ENCODE measurements around the gene ZNF552. TPM values are rescaled to one million over a fixed set of nuclear protein-coding genes. Genes with fewer than 3 reads are reported as not detected.
A peak's percentile ranks its signal among the peaks of the same experiment; 100 is the strongest.

The ZNF552 gene
- total and polyA plus RNA-seq, 2 of the 8 experiments (the other 6 are each of a cell fraction or from before 2014, with no cell fraction given): 5.9 to 11.6 TPM

GRCh38 chr19:57800696-57801095 is 14.0 kb downstream of the ZNF552 start:
- H3K4me3 ChIP-seq (ENCODE audit: extremely low read depth in 1 of 4, insufficient read depth in 2 of 4, low read depth in 3 of 4, low read length in 4 of 4): peak overlapping the region in 1 of 4 experiments; percentile 20; a peak in 1 of 8 replicates
- DNase-seq (ENCODE audit: low read depth in 1 of 2, low spot score in 2 of 2) (no peak), FAIRE-seq (no peak)
- H3K4me1 ChIP-seq (replicated peaks in 1 of 4; ENCODE audit: control insufficient read depth in 3 of 4, insufficient read depth in 4 of 4, low read length in 3 of 4): peaks cover 6 to 21% (median 15%) of the 10 kb centered on the region in 4 experiments
- H3K27me3 ChIP-seq (replicated peaks in 1 of 4; ENCODE audit: control insufficient read depth in 3 of 4, extremely low read depth in 1 of 4, insufficient read depth in 3 of 4, low read length in 3 of 4): no peaks in the 10 kb centered on the region
- H3K79me2 ChIP-seq (ENCODE audit: control insufficient read depth in 1 of 2, insufficient read depth in 2 of 2, low read length in 2 of 2): no peaks in the 10 kb centered on the region
- H3K79me1 ChIP-seq (ENCODE audit: low read depth, low read length): no peaks in the 10 kb centered on the region
- no peak overlapping the region for H4K8ac ChIP-seq (ENCODE audit: extremely low read depth, insufficient read depth, low read length)
- H2AK5ac ChIP-seq (ENCODE audit: low read depth, low read length): no peak overlapping the region
- CTCF ChIA-PET (ENCODE audit: partially characterized antibody): interaction anchor here (1.7 to 2.7 kb wide), 2 partner anchors 15 to 19 kb away, joined by 4 to 7 read pairs; no protein-coding TSS in a partner anchor
- 0 out of 2 replicates have a peak overlapping the region, but pooled peaks have one; percentile 40 for H2BK20ac ChIP-seq (ENCODE audit: low read length)
- H2BK120ac ChIP-seq (replicated peaks; ENCODE audit: low read depth, low read length): no peak overlapping the region
- peaks cover 0 to 5% (median under 1%) of the 10 kb centered on the region in 4 experiments; a peak in 3 of 8 replicates for H3K36me3 ChIP-seq (ENCODE audit: control insufficient read depth in 2 of 4, insufficient read depth in 4 of 4, low read length in 3 of 4)
- no peaks in the 10 kb centered on the region for H4K20me1 ChIP-seq (replicated peaks in 1 of 2; ENCODE audit: control insufficient read depth in 1 of 2, insufficient read depth in 2 of 2, low read length in 2 of 2)
- TF ChIP-seq MAX (IDR thresholded peaks at IDR 0.05): no peak
- H3K23me2 ChIP-seq (ENCODE audit: low read depth, low read length): peaks cover 10% of the 10 kb centered on the region; the same call in 1 of the 2 replicates
- H4K91ac ChIP-seq (replicated peaks; ENCODE audit: insufficient read length, low read length): no peak overlapping the region
- H3K4ac ChIP-seq (replicated peaks; ENCODE audit: insufficient read length, low read depth, low read length): peak overlapping the region; percentile 8
- no peak overlapping the region for H3K9ac ChIP-seq (replicated peaks in 1 of 4; ENCODE audit: extremely low read depth in 1 of 4, low read depth in 3 of 4, low read length in 3 of 4)
- H3K4me2 ChIP-seq (ENCODE audit: insufficient read depth in 1 of 2, low read depth in 2 of 2, low read length in 2 of 2): peak overlapping the region; percentile 35 to 38; a peak in 3 of 4 replicates
- H3K9me3 ChIP-seq (ENCODE audit: insufficient read depth in 2 of 2, low read depth in 1 of 2, low read length in 1 of 2): no peaks in the 10 kb centered on the region
- H2BK12ac ChIP-seq (ENCODE audit: low read depth, low read length): peak overlapping the region; percentile 60; the same call in 1 of the 2 replicates
- peak overlapping the region; percentile 1; the same call in 1 of the 2 replicates for H2BK5ac ChIP-seq (ENCODE audit: low read depth, low read length)
- no peak overlapping the region for H3K27ac ChIP-seq (ENCODE audit: low read depth, low read length)
- no peak overlapping the region for H2BK15ac ChIP-seq (ENCODE audit: low read length)
- POLR2A ChIA-PET (ENCODE audit: partially characterized antibody): interaction anchor here (0.6 to 3.4 kb wide), 7 partner anchors 14 to 49 kb away, joined by 3 to 10 read pairs (median 6); partner anchors contain the start of genes ZNF552, ZNF586 and ZNF587
- H4K5ac ChIP-seq (ENCODE audit: insufficient read length, low read depth, low read length): no peak overlapping the region
- H3K23ac ChIP-seq (ENCODE audit: insufficient read length): no peak overlapping the region
- H3K18ac ChIP-seq (ENCODE audit: extremely low read depth, low read length): no peak overlapping the region
- 81% methylated on average over 5 of the region's 5 CpGs; no CpG with 5 or more reads in 1 of the 2 experiments for WGBS, 2 experiments (ENCODE audit: extremely low coverage in 1 of 2, insufficient coverage in 1 of 2, insufficient read length in 1 of 2, insufficient replicate concordance in 2 of 2, low coverage in 1 of 2, low lambda C conversion rate in 2 of 2, missing lambda C conversion rate in 1 of 2)
- no peak overlapping the region for H3K14ac ChIP-seq (ENCODE audit: insufficient read length)
- H3K56ac ChIP-seq (replicated peaks; ENCODE audit: insufficient read length, low read depth, low read length): no peak overlapping the region
- H2AFZ ChIP-seq (ENCODE audit: low read length): no peak overlapping the region
